Fibroblast of upper back skin (primary cell): Measurements from ENCODE around the gene OPTC.

Experiments
- DNase-seq: peaks from one replicate; pipeline ENCODE4 v3.0.0-alpha.2; 2013

OPTC gene

DNA sequence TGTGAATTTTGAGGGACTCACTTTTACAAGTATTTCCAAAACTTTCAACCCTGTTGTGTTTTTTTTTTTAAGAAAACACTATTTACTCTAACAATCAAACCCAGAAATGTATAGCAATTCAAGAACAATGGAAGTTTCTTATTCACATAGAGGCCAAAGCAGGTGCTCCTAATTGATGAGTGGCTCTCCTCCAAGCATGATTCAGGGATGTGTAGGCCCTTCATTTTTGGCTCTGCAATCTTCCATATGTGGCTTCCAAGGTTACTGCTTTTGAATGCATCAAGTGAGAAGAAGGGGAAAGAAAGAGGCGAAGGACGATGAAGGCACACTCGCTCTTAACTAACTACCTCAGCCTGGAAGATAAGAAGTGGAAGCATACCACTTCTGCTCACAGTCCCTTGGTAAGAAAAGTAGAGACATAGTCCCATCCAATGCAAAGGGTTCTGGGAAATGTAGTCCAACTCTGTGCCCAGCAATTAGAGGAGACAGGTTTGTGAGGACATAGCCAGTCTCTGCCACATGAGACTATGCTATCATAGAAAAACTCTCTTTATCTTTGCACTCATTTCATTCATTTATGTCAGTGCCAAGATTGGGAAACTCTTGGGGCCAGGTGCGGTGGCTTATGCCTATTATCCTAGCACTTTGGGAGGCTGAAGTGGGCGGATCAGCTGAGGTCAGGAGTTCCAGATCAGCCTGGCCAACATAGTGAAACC lies 46.0 kb downstream of the OPTC start:
- DNase-seq, result no peak

DNA sequence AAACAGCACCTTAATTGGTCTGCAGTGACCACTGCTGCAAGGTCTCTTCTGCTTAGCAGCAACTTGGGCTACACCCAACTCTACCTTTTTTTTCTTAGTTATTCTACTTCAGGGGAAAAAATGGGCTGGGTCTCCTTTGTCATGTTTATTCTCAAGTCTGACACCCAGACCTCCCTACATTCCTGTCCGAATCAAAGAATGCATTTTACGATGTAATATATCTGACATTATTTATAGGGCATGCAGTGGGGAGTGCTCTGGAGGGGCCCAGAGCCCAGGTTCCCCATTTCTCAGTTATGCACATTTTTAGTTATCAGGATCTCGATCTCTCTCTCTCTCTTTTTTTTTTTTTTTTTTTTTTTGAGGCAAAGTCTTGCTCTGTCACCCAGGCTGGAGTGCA lies 50.5 kb downstream of the OPTC start:
- DNase-seq, result no peak

- no peak for DNase-seq
Measured at GRCh38 chr1:203544978-203545816, 51.2 kb downstream of the OPTC start.

DNA sequence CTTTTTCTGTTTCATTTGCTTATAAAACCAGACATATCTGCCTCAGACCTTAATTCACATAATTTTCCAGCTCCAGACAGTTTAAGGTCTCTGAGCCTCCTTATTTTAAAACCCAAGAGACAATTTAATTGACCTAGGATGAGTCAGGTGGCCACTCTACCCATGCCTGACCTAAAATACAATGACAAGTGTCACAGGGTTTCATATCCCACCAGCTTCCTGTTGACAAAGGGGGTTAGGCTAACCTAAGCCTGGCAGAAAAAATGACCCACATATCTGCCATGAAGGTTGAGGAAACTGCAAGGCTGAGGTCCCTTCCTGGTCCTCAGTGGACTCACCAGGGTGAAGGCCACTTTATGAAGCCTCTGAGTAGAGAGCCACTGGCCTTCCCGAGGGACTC lies 52.3 kb downstream of the OPTC start:
- DNase-seq, result no peak

DNA sequence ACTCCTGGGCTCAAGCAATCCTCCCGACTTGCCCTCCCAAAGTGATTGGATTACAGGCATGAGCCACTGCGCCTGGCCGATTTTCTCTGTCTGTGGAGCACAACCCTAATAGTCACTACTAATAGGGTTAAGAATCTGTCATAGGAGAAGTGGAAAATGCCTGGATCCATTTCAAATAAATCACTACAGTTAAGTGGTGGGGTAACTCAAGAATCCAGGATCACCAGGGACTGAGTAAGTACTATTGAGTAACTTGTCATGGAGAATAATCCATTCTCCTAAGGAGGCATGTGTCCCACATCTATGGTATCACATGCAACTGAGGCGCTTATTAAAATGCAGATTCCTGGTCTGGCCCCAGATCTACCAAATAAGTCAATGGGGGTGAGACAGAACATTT lies 53.2 kb downstream of the OPTC start:
- no peak for DNase-seq

- no peak for DNase-seq
Measured at GRCh38 chr1:203547771-203548421, 53.9 kb downstream of the OPTC start.

DNA sequence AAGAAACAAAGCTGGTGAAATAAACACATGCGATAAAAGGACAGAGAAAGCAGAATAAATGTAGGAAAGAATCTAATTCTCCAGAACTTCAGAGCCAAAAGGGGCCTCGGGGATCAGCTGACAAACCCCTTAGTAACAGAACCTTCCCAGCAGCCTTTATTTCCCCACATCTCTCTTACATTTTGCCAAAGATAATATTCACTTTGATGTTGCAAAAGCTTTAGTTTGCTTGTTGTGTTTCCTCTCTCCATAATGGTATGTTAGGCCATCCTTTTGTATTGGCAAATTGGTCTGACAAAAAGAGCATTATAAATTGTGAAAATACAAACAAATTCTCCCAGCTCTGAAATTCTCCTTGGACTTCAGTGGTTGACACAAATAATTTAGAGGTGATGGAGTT lies 54.9 kb downstream of the OPTC start:
- DNase-seq, result no peak

- no peak for DNase-seq
Measured at GRCh38 chr1:203549309-203549708, 55.4 kb downstream of the OPTC start.

DNA sequence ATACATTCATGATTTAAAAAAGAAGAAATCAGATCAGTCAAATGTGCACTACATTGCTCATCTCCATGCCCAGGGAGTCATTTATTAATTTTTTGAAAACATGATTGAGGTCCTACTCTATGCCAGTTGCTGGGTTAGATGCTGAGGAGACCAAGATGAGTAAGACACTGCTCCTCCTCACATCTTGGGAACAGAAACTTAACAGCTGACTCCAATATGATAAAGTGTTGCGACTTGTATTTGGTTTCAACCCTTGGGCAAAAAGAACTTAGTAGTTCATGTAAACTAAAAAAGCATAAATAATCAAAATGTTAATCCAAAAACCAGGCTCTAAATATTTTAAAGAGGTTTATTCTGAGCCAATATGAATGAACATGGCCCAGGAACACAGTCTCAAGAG lies 56.9 kb downstream of the OPTC start:
- no peak for DNase-seq

DNA sequence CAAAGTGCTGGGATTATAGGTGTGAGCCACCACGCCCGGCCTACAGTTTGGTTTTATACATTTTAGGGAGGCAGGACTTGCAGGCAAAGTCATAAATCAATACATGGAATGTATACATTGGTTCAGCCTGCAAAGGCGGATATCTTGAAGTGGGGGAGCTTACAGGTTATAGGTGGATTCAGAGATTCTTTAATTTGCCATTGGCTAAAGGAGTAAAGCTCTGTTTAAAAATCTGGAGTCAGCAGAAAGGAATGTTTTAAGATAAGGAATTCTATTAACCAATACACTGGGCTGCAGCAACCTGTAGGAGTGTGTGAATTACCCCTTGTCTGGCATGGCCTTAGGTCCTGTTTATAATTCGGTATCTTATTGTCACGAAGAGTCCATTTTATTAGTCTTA lies 57.6 kb downstream of the OPTC start:
- no peak for DNase-seq

GRCh38 chr1:203553496-203553895 lies 59.5 kb downstream of the OPTC start:
- DNase-seq, result no peak

DNA sequence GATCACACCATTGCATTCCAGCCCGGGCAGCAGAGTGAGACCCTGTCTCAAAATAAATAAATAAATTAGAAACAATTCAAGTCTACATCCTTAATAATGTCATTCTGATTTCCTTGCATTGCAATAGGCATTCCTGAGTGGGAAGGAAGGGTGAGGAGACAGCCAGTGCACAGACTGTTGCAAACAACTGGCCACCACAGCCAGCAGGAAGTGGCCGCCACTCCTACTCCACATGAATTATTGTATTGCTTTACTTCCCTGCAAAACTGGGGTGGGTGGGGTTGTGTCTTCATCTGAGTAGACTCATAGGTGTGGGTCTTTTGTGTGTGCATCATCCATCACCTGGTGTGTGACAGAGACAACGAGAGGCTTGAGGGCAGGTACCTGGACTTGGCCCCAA lies 60.1 kb downstream of the OPTC start:
- no peak for DNase-seq

- peak; percentile 64 for DNase-seq
Measured at GRCh38 chr1:203555076-203555475, 61.1 kb downstream of the OPTC start.

DNA sequence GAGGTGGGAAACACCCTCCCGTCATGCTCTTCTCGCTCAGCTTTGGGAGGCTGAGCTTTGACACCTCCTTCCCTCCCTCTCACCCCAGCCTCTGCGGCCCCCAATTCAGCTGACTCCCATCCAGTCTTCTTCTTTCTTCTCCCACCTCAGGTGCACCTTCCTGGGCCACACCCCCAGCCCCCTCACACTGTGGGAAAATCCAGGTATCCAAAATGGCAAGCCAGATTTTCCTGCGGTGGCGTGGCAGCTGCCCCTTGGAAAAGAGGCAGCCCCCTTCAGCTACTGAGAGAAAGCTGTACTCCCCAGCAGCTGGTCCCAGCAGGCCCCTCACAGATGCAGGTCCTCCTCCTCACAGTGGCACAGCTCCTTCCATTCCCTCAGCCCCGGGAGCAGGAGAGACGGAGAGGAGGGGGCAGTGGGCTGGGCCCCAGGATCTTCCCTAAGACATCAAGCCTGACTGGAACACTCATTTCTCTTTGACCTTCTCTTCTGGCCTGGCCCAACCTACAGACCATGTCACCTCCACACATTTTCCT lies 61.6 kb downstream of the OPTC start:
- no peak for DNase-seq

- DNase-seq, result peak; percentile 96
Measured at GRCh38 chr1:203556047-203556851, 62.3 kb downstream of the OPTC start.

GRCh38 chr1:203557390-203557789 lies 63.4 kb downstream of the OPTC start:
- DNase-seq, result peak; percentile 91

GRCh38 chr1:203558064-203558760 lies 64.3 kb downstream of the OPTC start:
- DNase-seq, result peak; percentile 98
